Measurements from ENCODE around the gene C2orf80.

DNA sequence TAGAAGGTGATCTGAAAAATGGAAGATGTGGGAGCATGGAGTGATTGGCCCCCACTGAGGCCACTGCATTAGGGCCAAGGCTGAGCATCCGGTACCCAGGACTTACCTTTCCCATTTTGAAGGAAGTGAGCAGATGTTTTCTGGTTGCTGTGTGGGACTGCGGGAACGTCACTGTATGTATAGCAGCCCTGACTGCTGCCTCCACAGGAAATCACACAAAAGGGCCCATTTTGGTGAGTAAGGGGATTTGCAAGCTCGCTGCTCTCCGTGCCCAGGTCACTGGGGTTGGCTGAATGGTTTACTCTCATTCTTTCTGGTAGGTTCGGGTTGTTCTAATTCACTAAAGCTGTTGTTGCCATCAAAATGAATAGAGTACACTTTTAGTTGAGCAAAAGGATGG, 43.8 kb downstream of the C2orf80 start, which contains the start of gene CRYGB:
- TF ChIP-seq, protein P1, sequence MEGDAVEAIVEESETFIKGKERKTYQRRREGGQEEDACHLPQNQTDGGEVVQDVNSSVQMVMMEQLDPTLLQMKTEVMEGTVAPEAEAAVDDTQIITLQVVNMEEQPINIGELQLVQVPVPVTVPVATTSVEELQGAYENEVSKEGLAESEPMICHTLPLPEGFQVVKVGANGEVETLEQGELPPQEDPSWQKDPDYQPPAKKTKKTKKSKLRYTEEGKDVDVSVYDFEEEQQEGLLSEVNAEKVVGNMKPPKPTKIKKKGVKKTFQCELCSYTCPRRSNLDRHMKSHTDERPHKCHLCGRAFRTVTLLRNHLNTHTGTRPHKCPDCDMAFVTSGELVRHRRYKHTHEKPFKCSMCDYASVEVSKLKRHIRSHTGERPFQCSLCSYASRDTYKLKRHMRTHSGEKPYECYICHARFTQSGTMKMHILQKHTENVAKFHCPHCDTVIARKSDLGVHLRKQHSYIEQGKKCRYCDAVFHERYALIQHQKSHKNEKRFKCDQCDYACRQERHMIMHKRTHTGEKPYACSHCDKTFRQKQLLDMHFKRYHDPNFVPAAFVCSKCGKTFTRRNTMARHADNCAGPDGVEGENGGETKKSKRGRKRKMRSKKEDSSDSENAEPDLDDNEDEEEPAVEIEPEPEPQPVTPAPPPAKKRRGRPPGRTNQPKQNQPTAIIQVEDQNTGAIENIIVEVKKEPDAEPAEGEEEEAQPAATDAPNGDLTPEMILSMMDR (conservative IDR thresholded peaks at IDR 0.05): no peak
- TF ChIP-seq EZH2 (IDR thresholded peaks at IDR 0.05; ENCODE audit: low read depth): no peak

Data from PC-9 (cell line).